IMR-90 (cell line): ENCODE data around the gene BCAS3.

Source experiments
- BHLHE40 ChIP-seq: fragments of 150-350 bp; IDR thresholded peaks from 2 replicates; pipeline ENCODE4 v1.6.1; 2016; ENCODE audit warnings: mild to moderate bottlenecking, low read depth, low read length
- MAZ ChIP-seq: IDR thresholded peaks from 2 replicates; pipeline ENCODE4 v1.6.1; 2012; ENCODE audit warnings: low read depth, mild to moderate bottlenecking, low read length, improper control_type of control experiment, moderate library complexity, borderline replicate concordance
- MXI1 ChIP-seq: IDR thresholded peaks from 2 replicates; pipeline ENCODE4 v1.6.1; 2012; ENCODE audit warnings: low read depth, mild to moderate bottlenecking, low read length, moderate library complexity, borderline replicate concordance
- POLR2A ChIP-seq: IDR thresholded peaks from 2 replicates; pipeline ENCODE4 v1.6.1; 2012; ENCODE audit warnings: mild to moderate bottlenecking, low read depth, low read length
- SMC3 ChIP-seq: fragments of 150-350 bp; IDR thresholded peaks from 2 replicates; pipeline ENCODE4 v1.6.1; 2016; ENCODE audit warnings: low read depth, mild to moderate bottlenecking, antibody characterized with exemption, low read length, moderate library complexity
- TF ChIP-seq, protein P1 (sequence below): conservative IDR thresholded peaks from 2 replicates; pipeline ENCODE4 v1.5.1; 2012; ENCODE audit warnings: mild to moderate bottlenecking, low read depth, low read length, improper control_type of control experiment

GRCh38 chr17:60747069-60747808 is 69.6 kb downstream of the BCAS3 start:
- TF ChIP-seq MXI1 (no peak), BHLHE40 (no peak), SMC3 (no peak), POLR2A (no peak), MAZ (no peak)
- TF ChIP-seq, protein P1, sequence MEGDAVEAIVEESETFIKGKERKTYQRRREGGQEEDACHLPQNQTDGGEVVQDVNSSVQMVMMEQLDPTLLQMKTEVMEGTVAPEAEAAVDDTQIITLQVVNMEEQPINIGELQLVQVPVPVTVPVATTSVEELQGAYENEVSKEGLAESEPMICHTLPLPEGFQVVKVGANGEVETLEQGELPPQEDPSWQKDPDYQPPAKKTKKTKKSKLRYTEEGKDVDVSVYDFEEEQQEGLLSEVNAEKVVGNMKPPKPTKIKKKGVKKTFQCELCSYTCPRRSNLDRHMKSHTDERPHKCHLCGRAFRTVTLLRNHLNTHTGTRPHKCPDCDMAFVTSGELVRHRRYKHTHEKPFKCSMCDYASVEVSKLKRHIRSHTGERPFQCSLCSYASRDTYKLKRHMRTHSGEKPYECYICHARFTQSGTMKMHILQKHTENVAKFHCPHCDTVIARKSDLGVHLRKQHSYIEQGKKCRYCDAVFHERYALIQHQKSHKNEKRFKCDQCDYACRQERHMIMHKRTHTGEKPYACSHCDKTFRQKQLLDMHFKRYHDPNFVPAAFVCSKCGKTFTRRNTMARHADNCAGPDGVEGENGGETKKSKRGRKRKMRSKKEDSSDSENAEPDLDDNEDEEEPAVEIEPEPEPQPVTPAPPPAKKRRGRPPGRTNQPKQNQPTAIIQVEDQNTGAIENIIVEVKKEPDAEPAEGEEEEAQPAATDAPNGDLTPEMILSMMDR: no peak
